Left lung (tissue), 10 donors: ENCODE data around the gene TRIM37. TPM values are rescaled to one million over a fixed set of nuclear protein-coding genes. Genes with fewer than 3 reads are reported as not detected.
"Not testable (repeated sequence)": the region's sequence is repeated elsewhere in the genome, so short reads cannot be mapped to it uniquely, and the experiment has no call there.

Experiments used
- ATAC-seq: fragments of 200-7000 bp; cut with Tn5 transposase; one replicate; pipeline ENCODE4 v1.9.1; 2020; ENCODE audit warnings: moderate library complexity
- DNase-seq, 4 donors: peaks; one replicate each; pipeline ENCODE4 v3.0.0-alpha.2; 2013 to 2020
- H3K27ac ChIP-seq, 2 donors: fragments of 200-600 bp; sonication (generic) in 1 of 2; one replicate each; pipeline versions ENCODE4 v1.5.0 to v1.8.0; 2020 to 2021
- H3K27me3 ChIP-seq, 2 donors: fragments of 200-600 bp; sonication (generic) in 1 of 2; one replicate each; pipeline versions ENCODE4 v1.5.0 to v1.8.0; 2020 to 2021
- H3K36me3 ChIP-seq, 2 donors: fragments of 200-600 bp; sonication (generic) in 1 of 2; one replicate each; pipeline versions ENCODE4 v1.5.0 to v1.8.0; 2020 to 2021
- H3K4me1 ChIP-seq, 2 donors: fragments of 200-600 bp; one replicate each; pipeline ENCODE4 v1.8.0; 2021
- H3K4me3 ChIP-seq, 2 donors: fragments of 200-600 bp; sonication (generic) in 1 of 2; one replicate each; pipeline versions ENCODE4 v1.5.0 to v1.8.0; 2020 to 2021; ENCODE audit warnings: mild to moderate bottlenecking in 1 of 2
- H3K9me3 ChIP-seq, 2 donors: fragments of 200-600 bp; sonication (generic) in 1 of 2; one replicate each; pipeline versions ENCODE4 v1.5.0 to v1.8.0; 2020 to 2021
- intact Hi-C, 2 donors: fragments of 100-400 bp; cut with DNase I; formaldehyde crosslinking; loops; one replicate each; pipeline versions ENCODE4 v1.11.2 to v1.14.2; 2022
- polyA plus RNA-seq, 6 donors: library from polyadenylated mRNA; unstranded; fragments of 120-200 nt; gene quantifications; one replicate each; pipeline ENCODE4 v1.2.1, GENCODE V29; 2013; ENCODE audit not compliant: insufficient read length in 6 of 6
- total RNA-seq, 2 donors: library from RNA; stranded (reverse); fragmentation: NEBNext Ultra II Directional; extraction: Animal tissue kit (Norgen Biotek cat#: 25700); gene quantifications; one replicate each; pipeline ENCODE4 v1.2.1, GENCODE V29; 2021
- TF ChIP-seq, protein P1 (sequence below), 2 donors: fragments of 200-600 bp; sonication (generic) in 1 of 2; IDR thresholded peaks; one replicate each; pipeline versions ENCODE4 v1.5.0 to v1.8.0; 2021; ENCODE audit warnings: antibody characterized with exemption in 2 of 2
- donor health status: DM: no; HTN: yes; CAD: no.
- donor health status: DM: no; HTN: no; CAD: no.

The TRIM37 gene
- total and polyA plus RNA-seq, 8 donors = 17.0 to 23.3 (median 21.4) TPM

DNA sequence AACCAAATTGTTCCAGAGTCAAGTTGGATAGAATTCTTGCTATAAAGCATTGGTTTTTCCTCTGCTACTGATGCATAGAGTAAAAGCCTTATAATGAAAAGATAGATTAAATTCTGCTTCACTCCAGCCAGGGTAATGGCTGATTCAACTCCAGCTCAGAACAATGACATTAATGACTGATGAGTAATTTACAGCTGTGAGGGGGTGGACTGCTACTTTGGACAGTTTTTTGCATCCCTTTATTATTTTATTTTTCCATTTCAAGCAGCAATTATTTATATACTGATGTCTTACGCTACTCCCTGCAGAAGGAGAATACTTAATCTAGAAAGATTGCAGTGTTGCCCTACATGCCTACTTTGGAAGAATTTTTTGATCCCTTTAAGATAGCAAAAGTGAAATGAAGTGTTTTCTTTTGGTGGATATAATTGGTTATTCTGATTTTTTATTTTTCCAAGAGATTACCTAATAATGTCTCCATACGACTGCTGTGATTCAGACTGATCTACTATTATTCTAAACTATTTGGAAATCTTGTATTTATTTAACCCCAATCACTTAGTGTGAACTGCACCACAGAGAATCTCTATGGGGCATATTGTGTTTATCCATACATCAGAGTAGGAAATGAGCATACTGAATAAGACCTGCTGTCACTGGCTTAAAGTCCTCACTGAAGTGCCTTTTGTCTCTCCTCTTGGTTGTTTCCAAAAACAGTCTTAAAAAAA, 149.5 kb downstream of the TRIM37 start:
- H3K4me3 ChIP-seq = no peak overlapping the region
- TF ChIP-seq, protein P1, sequence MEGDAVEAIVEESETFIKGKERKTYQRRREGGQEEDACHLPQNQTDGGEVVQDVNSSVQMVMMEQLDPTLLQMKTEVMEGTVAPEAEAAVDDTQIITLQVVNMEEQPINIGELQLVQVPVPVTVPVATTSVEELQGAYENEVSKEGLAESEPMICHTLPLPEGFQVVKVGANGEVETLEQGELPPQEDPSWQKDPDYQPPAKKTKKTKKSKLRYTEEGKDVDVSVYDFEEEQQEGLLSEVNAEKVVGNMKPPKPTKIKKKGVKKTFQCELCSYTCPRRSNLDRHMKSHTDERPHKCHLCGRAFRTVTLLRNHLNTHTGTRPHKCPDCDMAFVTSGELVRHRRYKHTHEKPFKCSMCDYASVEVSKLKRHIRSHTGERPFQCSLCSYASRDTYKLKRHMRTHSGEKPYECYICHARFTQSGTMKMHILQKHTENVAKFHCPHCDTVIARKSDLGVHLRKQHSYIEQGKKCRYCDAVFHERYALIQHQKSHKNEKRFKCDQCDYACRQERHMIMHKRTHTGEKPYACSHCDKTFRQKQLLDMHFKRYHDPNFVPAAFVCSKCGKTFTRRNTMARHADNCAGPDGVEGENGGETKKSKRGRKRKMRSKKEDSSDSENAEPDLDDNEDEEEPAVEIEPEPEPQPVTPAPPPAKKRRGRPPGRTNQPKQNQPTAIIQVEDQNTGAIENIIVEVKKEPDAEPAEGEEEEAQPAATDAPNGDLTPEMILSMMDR (IDR thresholded peaks at IDR 0.05) = no peak
- intact Hi-C loops = no loop called here
- H3K36me3 ChIP-seq = no peaks in the 10 kb centered on the region
- no peak for DNase-seq
- no peak overlapping the region for H3K27ac ChIP-seq
- no peaks in the 10 kb centered on the region for H3K27me3 ChIP-seq
- no peaks in the 10 kb centered on the region for H3K9me3 ChIP-seq
- ATAC-seq = no peak
- no peaks in the 10 kb centered on the region for H3K4me1 ChIP-seq

GRCh38 chr17:58954358-58954757, 152.3 kb downstream of the TRIM37 start:
- H3K9me3 ChIP-seq = peaks cover 0 to 23% of the 10 kb centered on the region in 2 donors
- intact Hi-C loops, H3K4me1 ChIP-seq, H3K36me3 ChIP-seq, ATAC-seq, H3K27ac ChIP-seq, DNase-seq, H3K27me3 ChIP-seq, H3K4me3 ChIP-seq: not testable (repeated sequence)

DNA sequence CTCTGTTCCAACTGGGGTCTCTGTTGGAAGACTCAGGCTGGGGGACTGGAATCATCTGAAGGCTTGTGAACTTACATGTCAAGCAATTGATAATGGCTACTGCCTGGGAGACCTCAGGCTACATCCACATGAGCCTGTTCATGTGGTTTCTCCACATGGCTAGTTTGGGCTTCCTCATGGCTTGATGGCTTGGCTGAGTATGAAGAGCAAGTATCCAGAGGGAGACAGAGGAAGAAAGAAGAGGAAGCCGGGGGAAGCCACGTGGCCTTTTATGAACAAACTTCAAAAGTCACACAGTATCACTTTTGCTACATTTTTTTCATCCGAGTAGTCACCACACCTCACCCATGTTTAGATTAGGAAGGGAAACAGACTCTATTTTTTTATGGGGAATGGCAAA, 158.9 kb downstream of the TRIM37 start:
- ATAC-seq = peak; percentile 21
- TF ChIP-seq, protein P1 (IDR thresholded peaks at IDR 0.05) = no peak

GRCh38 chr17:58947411-58947810, 159.3 kb downstream of the TRIM37 start:
- H3K36me3 ChIP-seq = no peaks in the 10 kb centered on the region
- TF ChIP-seq, protein P1 (IDR thresholded peaks at IDR 0.05) = no peak
- ATAC-seq (no peak), DNase-seq (no peak)
- intact Hi-C loops = no loop called here
- peaks cover 0 to 11% of the 10 kb centered on the region in 2 donors for H3K4me1 ChIP-seq
- peaks cover 0 to 29% of the 10 kb centered on the region in 2 donors for H3K9me3 ChIP-seq
- no peak overlapping the region for H3K4me3 ChIP-seq
- H3K27me3 ChIP-seq = no peaks in the 10 kb centered on the region
- no peak overlapping the region for H3K27ac ChIP-seq

More for the DNA sequence above, 158.9 kb downstream of the TRIM37 start:
- Histone ChIP-seq H3K36me3 (no peaks in the 10 kb centered on the region), H3K27ac (no peak overlapping the region), H3K4me1 (peaks cover 0 to 11% of the 10 kb centered on the region in 2 donors), H3K4me3 (no peak overlapping the region), H3K9me3 (peaks cover 0 to 29% of the 10 kb centered on the region in 2 donors), H3K27me3 (no peaks in the 10 kb centered on the region)
- peak in 1 of 4 donors; percentile 39 for DNase-seq
- intact Hi-C loops = no loop called here

DNA sequence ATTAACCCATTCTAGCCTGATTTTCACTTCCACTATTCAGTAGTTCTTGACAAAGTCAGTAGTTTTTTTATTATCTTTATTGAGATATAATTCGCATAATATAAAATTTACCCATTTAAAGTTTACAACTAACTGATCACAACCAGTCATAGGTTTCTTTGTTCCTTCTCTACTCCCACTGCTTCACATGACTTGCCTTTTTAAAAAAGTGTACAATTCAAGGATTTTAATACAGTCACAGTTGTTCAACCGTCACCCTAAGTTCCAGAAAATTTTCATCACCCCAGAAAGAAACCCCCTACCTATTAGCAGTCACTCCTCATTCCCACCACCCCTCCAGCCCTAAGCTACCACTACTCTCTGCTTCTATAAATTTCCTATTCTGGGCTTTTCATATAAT, 162.5 kb downstream of the TRIM37 start:
- no peaks in the 10 kb centered on the region for H3K36me3 ChIP-seq
- no peak overlapping the region for H3K4me3 ChIP-seq
- peaks cover 0 to 11% of the 10 kb centered on the region in 2 donors for H3K4me1 ChIP-seq
- ATAC-seq (no peak), DNase-seq (no peak)
- H3K9me3 ChIP-seq = peaks cover 0 to 4% of the 10 kb centered on the region in 2 donors
- no peaks in the 10 kb centered on the region for H3K27me3 ChIP-seq
- TF ChIP-seq, protein P1 (IDR thresholded peaks at IDR 0.05) = no peak
- no peak overlapping the region for H3K27ac ChIP-seq
- intact Hi-C loops = no loop called here
